Limb (tissue), 2 donors: Measurements from ENCODE around the gene GMNC.

ENCODE experiments used
- DNase-seq, 2 donors: peaks; one replicate each; pipeline ENCODE4 v3.0.0-alpha.2; 2016; ENCODE audit errors: extremely low spot score in 2 of 2

GMNC gene

GRCh38 chr3:190849607-190850006 is 12.9 kb downstream of the GMNC start:
- no peak for DNase-seq

GRCh38 chr3:190848870-190849269 is 13.6 kb downstream of the GMNC start:
- DNase-seq = no peak

GRCh38 chr3:190847436-190847835 is 15.1 kb downstream of the GMNC start:
- no peak for DNase-seq

- no peak for DNase-seq
Measured at GRCh38 chr3:190840146-190840545, 22.3 kb downstream of the GMNC start.

- DNase-seq = no peak
Measured at GRCh38 chr3:190831225-190831624, 31.3 kb downstream of the GMNC start.

- no peak for DNase-seq
Measured at GRCh38 chr3:190830031-190830430, 32.5 kb downstream of the GMNC start.

- no peak for DNase-seq
Measured at GRCh38 chr3:190826018-190826417, 36.5 kb downstream of the GMNC start.

- no peak for DNase-seq
Measured at GRCh38 chr3:190825386-190826016, 37.0 kb downstream of the GMNC start.

- peak; percentile 37 to 48 for DNase-seq
Measured at GRCh38 chr3:190811775-190812480, 50.6 kb downstream of the GMNC start.

GRCh38 chr3:190810957-190811356 is 51.5 kb downstream of the GMNC start:
- DNase-seq = no peak

- DNase-seq = no peak
Measured at GRCh38 chr3:190809351-190809750, 53.1 kb downstream of the GMNC start.

GRCh38 chr3:190807719-190808375 is 54.6 kb downstream of the GMNC start:
- DNase-seq = no peak
